GM21447 (cell line): ENCODE results near the gene KIAA1671.

Source experiments
- ATAC-seq: cut with Tn5 transposase; IDR thresholded peaks from one replicate; pipeline ENCODE4 v1.9.1; 2021; ENCODE audit not compliant: unreplicated experiment

Gene KIAA1671

DNA sequence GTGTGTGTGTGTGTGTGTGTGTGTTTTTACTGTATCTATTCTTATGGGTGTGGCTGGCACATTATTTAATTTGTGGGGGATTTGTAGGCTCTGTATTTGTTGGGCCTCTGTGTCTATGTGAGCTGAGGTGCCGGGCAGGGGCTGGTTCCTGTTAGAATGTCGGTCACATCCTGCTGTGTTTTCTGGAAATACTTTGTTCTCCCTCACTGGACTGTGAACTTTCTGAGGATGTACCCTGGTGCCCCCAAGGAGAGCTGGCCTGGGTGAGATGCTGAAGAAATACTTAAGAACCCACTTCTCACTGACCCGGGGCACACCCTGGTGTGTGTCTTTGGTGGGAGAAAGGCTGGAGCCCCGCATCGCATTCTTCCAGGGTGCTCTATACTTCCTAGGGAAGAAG, 28.6 kb downstream of the KIAA1671 start:
- no peak for ATAC-seq

GRCh38 chr22:24981656-24982055, 29.1 kb downstream of the KIAA1671 start:
- ATAC-seq, result no peak

DNA sequence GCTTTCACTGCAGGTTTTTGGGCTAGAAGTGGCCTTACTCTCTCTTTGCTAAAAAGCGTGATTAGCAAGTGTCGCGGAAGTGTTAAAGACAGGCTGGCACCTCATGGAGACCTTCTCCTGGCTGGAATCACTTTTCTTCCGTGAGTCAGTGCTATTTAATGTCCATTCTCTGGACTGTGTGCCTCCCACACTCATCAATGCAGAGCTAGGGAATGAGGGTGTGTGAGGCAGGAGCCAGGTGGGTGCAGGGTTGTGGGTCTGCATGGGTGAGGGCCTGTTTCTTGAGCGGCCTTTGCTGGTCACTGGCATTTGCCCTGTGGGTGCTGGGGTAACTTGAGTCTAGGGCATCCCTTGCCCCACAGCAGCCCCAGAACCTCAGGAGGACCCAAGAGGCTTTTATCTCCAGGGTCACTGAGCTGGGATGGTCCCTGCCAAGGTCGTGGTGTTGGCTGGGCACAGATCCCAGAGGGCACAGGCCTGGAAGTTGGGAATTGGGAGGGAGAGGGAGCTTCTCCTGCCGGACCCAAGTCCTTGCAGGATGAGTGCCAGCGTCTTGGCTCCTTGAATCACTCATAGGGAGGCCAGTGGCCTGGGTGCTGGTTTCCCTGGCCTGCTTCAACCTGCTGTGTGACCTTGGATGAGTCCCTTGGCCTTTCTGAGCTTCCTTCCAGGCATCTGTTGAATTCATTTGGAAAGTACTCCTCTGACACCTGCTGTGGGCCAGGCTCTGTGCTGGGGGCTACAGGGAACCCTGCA, 30.0 kb downstream of the KIAA1671 start:
- ATAC-seq, result no peak

GRCh38 chr22:24983151-24983550, 30.6 kb downstream of the KIAA1671 start:
- no peak for ATAC-seq

DNA sequence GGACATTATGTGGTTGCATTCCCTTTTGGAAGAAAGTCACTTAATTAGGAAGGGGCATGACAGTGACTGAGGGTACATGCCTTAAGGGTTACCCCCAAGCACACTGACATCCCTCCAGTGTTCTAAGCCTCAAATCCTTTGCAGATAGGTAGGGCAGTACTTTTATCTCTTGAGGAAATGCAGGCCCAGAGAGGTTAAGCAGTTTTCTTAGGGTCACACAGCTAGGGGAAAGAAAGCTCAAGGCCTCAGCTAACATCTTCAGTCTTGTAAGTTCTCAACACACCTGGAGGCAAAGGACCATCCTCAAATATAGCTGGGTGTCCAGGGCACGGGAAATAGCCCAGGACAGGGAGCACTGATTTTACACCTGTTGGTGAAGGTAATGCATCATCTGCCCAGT, 31.6 kb downstream of the KIAA1671 start:
- no peak for ATAC-seq

DNA sequence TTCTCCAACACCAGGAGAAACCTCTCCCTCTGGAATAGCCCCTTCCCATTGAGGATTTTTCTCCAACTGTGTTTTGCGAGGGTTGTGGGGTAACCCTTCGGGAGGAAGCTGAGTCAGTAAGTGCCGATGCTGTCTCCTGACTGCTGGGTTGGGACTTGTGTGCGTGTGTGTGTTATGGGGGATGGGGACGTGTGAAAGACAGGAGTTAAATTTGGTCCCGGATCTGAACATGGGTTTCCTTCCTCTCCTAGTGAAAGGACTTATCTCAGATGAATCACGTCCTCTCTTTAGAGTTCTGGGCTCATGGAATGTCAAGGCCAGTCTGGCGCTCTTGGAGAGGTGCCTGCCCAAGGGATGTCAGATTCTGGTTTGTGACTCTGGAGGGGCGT, 33.3 kb downstream of the KIAA1671 start:
- no peak for ATAC-seq

GRCh38 chr22:24986816-24987215, 34.3 kb downstream of the KIAA1671 start:
- ATAC-seq, result no peak

GRCh38 chr22:24989135-24989534, 36.6 kb downstream of the KIAA1671 start:
- ATAC-seq, result no peak

- no peak for ATAC-seq
Observed at GRCh38 chr22:24989541-24989951, 37.0 kb downstream of the KIAA1671 start.

DNA sequence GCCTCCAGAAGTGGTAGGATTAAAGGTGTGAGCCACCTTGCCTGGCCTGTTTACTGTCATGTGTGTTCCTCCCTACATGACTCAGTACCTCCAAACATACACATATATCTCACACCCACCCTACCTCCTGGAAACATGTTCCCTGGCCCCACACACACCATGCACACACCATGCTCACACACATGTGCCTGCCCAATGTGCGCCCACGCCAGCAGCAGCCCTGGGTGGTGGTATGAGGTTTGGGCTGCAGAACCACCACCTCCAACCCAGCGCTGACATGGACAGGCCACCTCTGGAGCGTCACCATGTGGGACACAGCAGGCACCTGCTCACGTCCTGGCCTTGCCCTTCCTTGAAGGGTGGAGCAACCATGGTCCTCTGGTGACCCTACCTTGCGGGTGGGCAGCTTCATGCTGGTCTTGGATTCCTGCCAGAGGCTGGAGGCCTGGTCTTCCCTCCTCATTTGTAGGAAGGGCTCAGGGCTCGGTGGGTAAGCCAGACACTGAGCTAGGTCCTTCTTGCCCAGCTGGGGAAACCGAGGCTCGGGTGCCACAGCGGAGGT, 37.9 kb downstream of the KIAA1671 start:
- no peak for ATAC-seq

DNA sequence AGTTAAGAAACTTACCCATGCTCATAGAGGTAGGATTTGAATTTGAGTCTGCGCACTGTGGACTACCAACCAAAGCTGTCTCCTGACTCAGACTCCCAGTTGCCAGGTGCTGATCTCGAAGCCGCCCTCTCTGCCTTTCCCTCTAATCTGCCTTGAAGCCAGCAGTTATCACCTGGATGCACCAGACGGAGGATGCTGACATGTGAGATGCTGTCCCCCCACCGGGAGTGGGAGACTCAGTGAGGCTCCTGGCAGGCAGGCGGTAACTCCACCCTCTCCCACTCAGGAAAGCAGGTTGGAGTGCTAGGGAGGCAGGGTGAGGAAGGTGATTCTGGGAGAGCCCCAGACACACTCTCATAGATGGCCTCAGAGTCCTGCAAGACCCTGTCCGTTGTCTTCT, 40.4 kb downstream of the KIAA1671 start:
- ATAC-seq, result no peak

- no peak for ATAC-seq
Observed at GRCh38 chr22:24994070-24994763, 41.7 kb downstream of the KIAA1671 start.

- no peak for ATAC-seq
Observed at GRCh38 chr22:24995649-24996180, 43.2 kb downstream of the KIAA1671 start.

GRCh38 chr22:24996420-24996952, 44.0 kb downstream of the KIAA1671 start:
- no peak for ATAC-seq

DNA sequence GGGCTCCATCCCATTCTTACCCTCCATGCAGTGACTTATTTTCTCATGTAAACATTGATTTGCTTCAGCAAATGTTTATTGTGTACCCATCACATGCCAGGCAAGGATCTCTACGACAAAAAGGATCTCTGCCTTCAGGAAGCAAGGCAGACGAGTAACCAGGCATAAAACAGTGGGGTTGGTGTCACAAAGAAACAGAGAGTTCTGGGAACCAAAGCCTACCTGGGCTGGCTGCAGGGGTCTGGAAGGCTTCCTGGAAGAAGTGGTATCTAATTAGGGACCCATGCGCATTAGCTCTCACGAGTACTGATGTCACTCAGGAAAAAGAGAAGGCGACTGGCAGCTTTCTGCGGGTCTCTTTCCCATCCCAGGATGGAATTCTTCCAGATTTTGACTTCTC, 44.5 kb downstream of the KIAA1671 start:
- ATAC-seq, result no peak

- no peak for ATAC-seq
Observed at GRCh38 chr22:25000686-25001085, 48.2 kb downstream of the KIAA1671 start.

DNA sequence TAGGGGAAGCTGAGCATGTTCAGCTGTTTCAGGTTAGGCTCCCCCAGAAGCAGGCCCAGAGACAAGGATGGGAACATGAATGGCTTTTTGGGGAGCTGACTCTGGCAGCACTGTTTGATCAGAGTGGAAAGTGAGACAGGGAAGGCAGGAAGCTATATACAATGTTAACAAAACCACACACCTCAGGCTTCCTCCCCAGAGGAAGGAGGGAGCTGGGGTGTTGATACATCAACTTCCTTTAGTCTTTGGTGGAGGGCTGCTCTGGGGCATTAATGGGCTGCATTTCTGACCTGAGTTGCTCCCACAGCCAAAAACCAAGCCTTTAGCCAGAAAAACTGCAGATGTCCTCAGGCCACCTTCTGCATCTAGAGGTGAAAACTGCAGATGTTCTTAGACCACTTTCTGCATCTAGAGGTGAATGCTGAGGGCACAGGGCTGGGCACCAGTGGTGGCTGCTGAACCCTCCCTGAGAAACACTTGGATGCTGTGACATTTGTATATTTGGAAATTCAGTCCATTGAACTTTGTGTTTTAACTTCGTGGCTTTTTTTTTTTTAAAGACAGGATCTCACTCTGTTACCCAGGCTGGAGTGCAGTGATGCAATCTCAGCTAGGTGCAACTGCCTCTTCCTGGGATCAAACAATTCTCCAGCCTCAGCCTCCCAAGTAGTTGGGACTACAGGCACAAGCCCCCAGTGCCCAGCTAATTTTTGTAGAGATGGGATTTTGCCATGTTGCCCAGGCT, 49.9 kb downstream of the KIAA1671 start:
- ATAC-seq, result no peak

GRCh38 chr22:25006354-25006753, 53.8 kb downstream of the KIAA1671 start:
- ATAC-seq, result no peak

DNA sequence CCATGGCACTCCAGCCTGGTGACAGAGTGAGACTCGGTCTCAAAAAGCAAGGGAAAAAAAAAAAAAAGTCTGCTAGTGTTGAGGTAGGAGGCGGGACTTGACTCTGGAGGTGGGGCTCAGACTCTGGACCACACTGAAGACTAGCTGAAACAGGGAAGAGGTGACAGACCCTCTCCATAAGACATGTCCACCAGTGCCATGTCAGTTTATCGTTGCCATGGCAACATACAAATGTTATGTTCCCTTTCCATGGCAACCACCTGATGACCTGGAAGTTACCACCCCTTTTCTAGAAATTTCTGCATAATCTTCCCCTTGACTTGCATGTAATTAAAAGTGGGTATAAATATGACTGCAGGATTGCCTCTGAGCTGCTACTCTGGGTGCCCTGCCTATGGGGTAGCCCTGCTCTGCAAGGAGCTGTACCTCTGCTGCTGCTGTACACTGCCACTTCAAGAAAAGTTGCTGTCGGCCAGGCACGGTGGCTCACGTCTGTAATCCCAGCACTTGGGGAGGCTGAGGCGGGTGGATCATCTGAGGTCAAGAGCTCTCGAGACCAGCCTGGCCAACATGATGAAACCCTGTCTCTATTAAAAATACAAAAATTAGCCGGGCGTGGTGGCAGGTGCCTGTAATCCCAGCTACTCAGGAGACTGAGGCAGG, 55.1 kb downstream of the KIAA1671 start:
- no peak for ATAC-seq

- no peak for ATAC-seq
Observed at GRCh38 chr22:25008666-25009065, 56.1 kb downstream of the KIAA1671 start.

DNA sequence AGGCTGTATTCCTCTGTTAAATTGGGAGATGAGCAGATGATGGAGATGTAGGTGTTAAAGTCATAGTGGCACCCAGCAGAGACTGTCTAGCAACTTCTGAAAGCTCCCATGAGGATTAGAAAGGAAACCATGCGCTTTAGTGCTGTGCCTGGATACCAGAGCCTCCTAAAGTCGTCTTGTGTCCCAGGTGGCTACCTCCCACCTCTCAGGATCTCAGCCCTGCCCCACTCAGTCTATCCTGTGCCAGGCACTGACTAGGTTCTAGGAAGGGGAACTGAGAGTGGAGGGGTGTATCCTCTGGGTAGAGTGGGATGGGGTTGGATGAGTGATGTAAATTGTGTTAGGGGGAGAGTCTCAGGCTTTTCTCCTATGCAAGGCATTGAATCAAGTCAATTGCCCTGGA, 60.2 kb downstream of the KIAA1671 start:
- no peak for ATAC-seq
